Midbrain (tissue), 1 donor: Measurements from ENCODE around the gene CEP170B.
"Not testable (repeated sequence)": the region's sequence is repeated elsewhere in the genome, so short reads cannot be mapped to it uniquely, and the experiment has no call there.

Source experiments
- DNase-seq: peaks from one replicate; lab custom pipeline; 2025; lab: John Stamatoyannopoulos, UW

The CEP170B gene

DNA sequence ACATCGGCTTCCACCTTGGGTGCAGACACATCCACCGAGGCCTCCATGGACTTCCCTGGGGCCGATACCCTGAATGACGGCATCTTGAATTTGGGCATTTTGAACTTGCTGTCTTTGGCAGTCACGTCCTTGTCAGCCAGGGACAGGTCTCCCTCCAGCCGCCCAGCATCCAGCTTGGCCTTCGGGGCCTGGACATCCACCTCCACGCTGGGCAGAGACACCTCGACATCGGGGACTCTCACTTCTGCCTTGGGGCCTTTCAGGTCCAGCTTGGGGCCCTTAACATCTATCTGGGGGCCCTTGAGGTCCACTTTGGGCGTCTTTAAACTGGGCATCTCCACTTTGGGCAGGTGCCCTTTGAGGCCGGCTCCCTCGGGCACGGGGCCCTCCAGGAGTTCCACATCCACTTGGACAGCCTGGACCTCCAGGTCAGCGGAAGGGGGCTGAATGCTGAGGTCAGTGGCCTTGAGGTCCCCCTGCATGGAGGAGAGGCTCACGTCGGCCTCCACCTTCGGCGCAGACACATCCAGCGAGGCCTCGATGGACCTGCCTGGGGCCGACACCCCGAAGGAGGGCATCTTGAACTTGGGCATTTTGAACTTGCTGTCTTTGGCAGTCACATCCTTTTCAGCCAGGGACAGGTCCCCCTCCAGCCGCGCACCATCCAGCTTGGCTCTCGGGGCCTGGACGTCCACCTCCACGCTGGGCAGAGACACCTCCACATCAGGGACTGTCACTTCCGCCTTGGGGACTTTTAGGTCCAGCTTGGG lies 79.6 kb downstream of the CEP170B start:
- not testable (repeated sequence) for DNase-seq

DNA sequence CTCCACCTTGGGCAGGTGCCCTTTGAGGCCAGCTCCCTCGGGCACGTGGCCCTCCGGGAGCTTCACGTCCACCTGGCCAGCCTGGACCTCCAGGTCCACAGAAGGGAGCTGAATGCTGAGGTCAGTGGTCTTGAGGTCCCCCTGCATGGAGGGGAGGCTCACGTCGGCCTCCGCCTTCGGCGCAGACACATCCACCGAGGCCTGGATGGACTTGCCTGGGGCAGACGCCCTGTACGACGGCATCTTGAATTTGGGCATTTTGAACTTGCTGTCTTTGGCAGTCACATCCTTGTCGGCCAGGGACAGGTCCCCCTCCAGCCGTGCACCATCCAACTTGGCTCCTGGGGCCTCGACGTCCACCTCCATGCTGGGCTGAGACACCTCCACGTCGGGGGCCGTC lies 80.2 kb downstream of the CEP170B start:
- not testable (repeated sequence) for DNase-seq
